Muscle layer of duodenum (tissue), 2 donors: ENCODE data around the gene ERP27.

ENCODE experiments used
- H3K27ac ChIP-seq: one replicate; pipeline ENCODE4 v1.7.0; 2013; ENCODE audit warnings: mild to moderate bottlenecking, low read length
- H3K27me3 ChIP-seq: one replicate; pipeline ENCODE4 v1.7.0; 2013; ENCODE audit warnings: low read depth, mild to moderate bottlenecking, control low read depth, low read length
- H3K36me3 ChIP-seq, 2 donors: one replicate each; pipeline ENCODE4 v1.7.0; 2013; ENCODE audit warnings: low read length in 2 of 2, control low read depth in 1 of 2, mild to moderate bottlenecking in 1 of 2; ENCODE audit not compliant: insufficient read depth in 2 of 2, control insufficient read depth in 1 of 2
- H3K4me1 ChIP-seq, 2 donors: one replicate each; pipeline ENCODE4 v1.7.0; 2013; ENCODE audit warnings: low read length in 2 of 2, mild to moderate bottlenecking in 2 of 2, control low read depth in 1 of 2, moderate library complexity in 1 of 2; ENCODE audit not compliant: insufficient read depth in 2 of 2, control insufficient read depth in 1 of 2
- H3K4me3 ChIP-seq, 2 donors: one replicate each; pipeline ENCODE4 v1.7.0; 2013; ENCODE audit warnings: low read length in 2 of 2, low read depth in 1 of 2, mild to moderate bottlenecking in 1 of 2
- H3K9me3 ChIP-seq, 2 donors: one replicate each; pipeline ENCODE4 v1.7.0; 2013; ENCODE audit warnings: low read length in 2 of 2, control low read depth in 1 of 2, mild to moderate bottlenecking in 1 of 2; ENCODE audit not compliant: control insufficient read depth in 1 of 2
- donor health status: healthy.

The ERP27 gene

GRCh38 chr12:14950982-14951746 lies 12.8 kb upstream of the ERP27 start:
- Histone ChIP-seq H3K27me3 (no peaks in the 10 kb centered on the region), H3K36me3 (peaks cover 5% of the 10 kb centered on the region in 2 donors), H3K4me1 (peaks cover 19 to 37% of the 10 kb centered on the region in 2 donors), H3K9me3 (no peaks in the 10 kb centered on the region), H3K4me3 (no peak overlapping the region), H3K27ac (peak overlapping the region; percentile 81)

GRCh38 chr12:14950421-14950820 lies 12.1 kb upstream of the ERP27 start:
- Histone ChIP-seq H3K27ac (peak overlapping the region; percentile 81), H3K36me3 (peaks cover 5% of the 10 kb centered on the region in 2 donors)

GRCh38 chr12:14949631-14950030 lies 11.3 kb upstream of the ERP27 start:
- Histone ChIP-seq H3K4me1 (peaks cover 19 to 37% of the 10 kb centered on the region in 2 donors), H3K9me3 (no peaks in the 10 kb centered on the region), H3K4me3 (no peak overlapping the region), H3K27ac (peak overlapping the region; percentile 68), H3K27me3 (no peaks in the 10 kb centered on the region), H3K36me3 (peaks cover 5% of the 10 kb centered on the region in 2 donors)

More at GRCh38 chr12:14950421-14950820, 12.1 kb upstream of the ERP27 start:
- Histone ChIP-seq H3K9me3 (no peaks in the 10 kb centered on the region), H3K27me3 (no peaks in the 10 kb centered on the region), H3K4me3 (no peak overlapping the region), H3K4me1 (peaks cover 19 to 37% of the 10 kb centered on the region in 2 donors)

- Histone ChIP-seq H3K4me3 (no peak overlapping the region), H3K4me1 (peaks cover 19 to 37% of the 10 kb centered on the region in 2 donors)
Measured at GRCh38 chr12:14948672-14949071, 10.3 kb upstream of the ERP27 start.

DNA sequence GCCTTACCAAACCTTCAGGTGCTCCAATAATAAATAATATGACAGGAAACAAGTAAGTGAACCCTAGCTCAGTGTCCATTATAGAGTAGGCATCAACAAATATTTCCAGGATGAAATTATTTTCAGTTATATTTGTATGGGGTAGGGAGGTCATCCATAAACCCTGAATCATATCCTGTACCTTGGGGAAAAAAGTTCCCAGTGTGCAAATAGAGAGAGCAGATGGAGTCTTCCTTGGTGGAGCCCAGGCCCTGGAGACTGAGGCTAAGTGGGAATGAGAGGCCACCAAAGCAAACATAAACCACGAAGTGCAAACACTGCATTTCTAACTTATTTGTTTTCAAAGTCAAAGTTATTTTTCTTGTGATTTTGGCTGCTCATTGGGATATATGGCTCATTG lies 8.5 kb upstream of the ERP27 start:
- Histone ChIP-seq H3K9me3 (no peaks in the 10 kb centered on the region), H3K27me3 (no peaks in the 10 kb centered on the region), H3K4me1 (peaks cover 19 to 26% of the 10 kb centered on the region in 2 donors), H3K36me3 (peaks cover 5% of the 10 kb centered on the region in 2 donors), H3K27ac (no peak overlapping the region), H3K4me3 (no peak overlapping the region)

More at GRCh38 chr12:14948672-14949071, 10.3 kb upstream of the ERP27 start:
- Histone ChIP-seq H3K27me3 (no peaks in the 10 kb centered on the region), H3K27ac (peak overlapping the region; percentile 68), H3K9me3 (no peaks in the 10 kb centered on the region), H3K36me3 (peaks cover 5% of the 10 kb centered on the region in 2 donors)

GRCh38 chr12:14946162-14946561 lies 7.8 kb upstream of the ERP27 start:
- H3K9me3 ChIP-seq, result no peaks in the 10 kb centered on the region
- H3K36me3 ChIP-seq, result peaks cover 5% of the 10 kb centered on the region in 2 donors
- H3K4me1 ChIP-seq, result peaks cover 14 to 26% of the 10 kb centered on the region in 2 donors
- H3K4me3 ChIP-seq, result no peak overlapping the region
- no peak overlapping the region for H3K27ac ChIP-seq
- H3K27me3 ChIP-seq, result no peaks in the 10 kb centered on the region

- H3K36me3 ChIP-seq, result peaks cover 1 to 5% of the 10 kb centered on the region in 2 donors
- H3K27me3 ChIP-seq, result no peaks in the 10 kb centered on the region
- H3K4me3 ChIP-seq, result no peak overlapping the region
- H3K4me1 ChIP-seq, result peaks cover 0 to 3% of the 10 kb centered on the region in 2 donors
- H3K27ac ChIP-seq, result no peak overlapping the region
- H3K9me3 ChIP-seq, result no peaks in the 10 kb centered on the region
Measured at GRCh38 chr12:14942196-14942931, 4.0 kb upstream of the ERP27 start.

GRCh38 chr12:14941369-14941768 lies 3.0 kb upstream of the ERP27 start:
- Histone ChIP-seq H3K27me3 (no peaks in the 10 kb centered on the region), H3K4me3 (no peak overlapping the region), H3K36me3 (no peaks in the 10 kb centered on the region), H3K9me3 (no peaks in the 10 kb centered on the region), H3K27ac (no peak overlapping the region), H3K4me1 (peaks cover 0 to 2% of the 10 kb centered on the region in 2 donors)

GRCh38 chr12:14937689-14938088 lies 648 bp downstream of the ERP27 start:
- Histone ChIP-seq H3K9me3 (no peaks in the 10 kb centered on the region), H3K27me3 (no peaks in the 10 kb centered on the region), H3K4me3 (no peak overlapping the region), H3K27ac (no peak overlapping the region), H3K36me3 (no peaks in the 10 kb centered on the region), H3K4me1 (no peaks in the 10 kb centered on the region)

DNA sequence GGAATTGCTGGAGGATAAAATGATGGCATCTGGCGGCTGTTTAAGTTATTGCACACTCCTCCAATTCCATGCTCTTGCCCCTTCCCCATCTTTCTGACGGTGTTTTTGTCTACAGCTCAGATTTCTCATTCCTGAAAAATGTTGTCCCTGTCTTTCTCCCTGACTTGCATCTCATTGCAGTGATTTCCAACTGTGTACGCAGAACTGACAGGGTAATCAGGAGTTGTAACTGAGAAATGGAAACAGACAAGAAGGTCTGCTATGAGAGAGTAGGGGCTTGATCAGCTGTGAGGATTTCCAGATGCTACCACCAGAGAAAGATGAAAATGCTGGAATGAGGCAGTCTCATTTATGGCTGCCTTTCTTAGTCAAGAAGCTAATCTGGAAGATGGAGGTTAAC lies 1.3 kb downstream of the ERP27 start:
- H3K9me3 ChIP-seq, result no peaks in the 10 kb centered on the region
- H3K27ac ChIP-seq, result no peak overlapping the region
- H3K27me3 ChIP-seq, result no peaks in the 10 kb centered on the region
- no peak overlapping the region for H3K4me3 ChIP-seq
- no peaks in the 10 kb centered on the region for H3K36me3 ChIP-seq
- no peaks in the 10 kb centered on the region for H3K4me1 ChIP-seq

DNA sequence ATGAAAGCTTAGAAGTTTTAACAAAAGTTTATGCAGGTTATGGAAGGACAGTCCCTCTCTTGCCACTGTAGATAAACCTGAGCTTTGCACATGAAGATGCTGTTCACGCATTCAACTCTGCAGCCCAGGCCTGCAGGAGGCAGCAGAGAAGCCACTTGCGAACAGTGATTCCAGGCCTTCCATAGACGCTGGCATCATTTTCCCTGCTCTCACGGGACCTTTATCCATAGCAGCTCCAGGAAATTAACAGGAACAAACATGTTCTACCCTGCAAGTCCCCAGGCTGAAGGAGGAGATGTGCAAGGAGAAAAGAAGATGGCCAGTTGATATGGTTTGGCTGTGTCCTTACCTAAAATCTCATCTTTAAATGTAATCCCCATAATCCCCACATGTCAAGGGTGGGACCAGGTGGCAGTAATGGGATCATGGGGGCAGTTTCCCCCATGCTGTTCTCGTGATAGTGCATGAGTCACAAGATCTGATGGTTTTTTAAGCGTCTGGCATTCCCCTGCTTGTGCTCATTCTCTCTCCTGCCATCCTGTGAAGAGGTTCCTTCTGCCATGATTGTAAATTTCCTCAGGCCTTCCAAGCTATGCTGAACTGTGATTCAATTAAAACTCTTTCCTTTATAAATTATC lies 2.0 kb downstream of the ERP27 start:
- Histone ChIP-seq H3K27me3 (no peaks in the 10 kb centered on the region), H3K36me3 (no peaks in the 10 kb centered on the region), H3K27ac (no peak overlapping the region), H3K9me3 (no peaks in the 10 kb centered on the region), H3K4me1 (no peaks in the 10 kb centered on the region), H3K4me3 (no peak overlapping the region)
